Measurements from ENCODE around the gene LCLAT1.

DNA sequence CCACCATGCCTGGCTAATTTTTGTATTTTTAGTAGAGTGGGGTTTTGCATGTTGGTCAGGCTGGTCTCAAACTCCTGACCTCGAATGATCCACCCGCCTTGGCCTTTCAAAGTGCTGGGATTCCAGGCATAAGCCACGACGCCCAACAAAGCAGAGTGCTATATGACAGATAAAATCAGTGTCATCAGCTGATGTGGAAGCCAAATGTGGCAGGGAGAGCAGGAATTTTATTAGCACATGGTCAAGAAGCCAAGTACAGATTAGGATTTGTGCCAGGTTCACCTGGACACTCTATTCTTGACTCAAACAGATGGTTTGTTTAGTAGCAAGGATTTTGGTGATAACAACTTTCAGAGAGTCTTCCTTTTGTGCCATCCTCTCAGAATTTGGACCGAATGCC is 62.7 kb downstream of the LCLAT1 start:
- TF ChIP-seq CTCF (optimal IDR thresholded peaks at IDR 0.05 in 1 of 3, IDR thresholded peaks at IDR 0.05 in 1 of 3, conservative IDR thresholded peaks at IDR 0.05 in 1 of 3; ENCODE audit: extremely low read depth in 1 of 3, insufficient read depth in 2 of 3, low read length in 3 of 3), result no peak
- TF ChIP-seq EZH2 (IDR thresholded peaks at IDR 0.05; ENCODE audit: low read length), result no peak
